Prostate gland (tissue), 2 donors: ENCODE measurements around the gene UBD. TPM values are rescaled to one million over a fixed set of nuclear protein-coding genes. Genes with fewer than 3 reads are reported as not detected.

Experiments
- DNase-seq: peaks from one replicate; pipeline ENCODE4 v3.0.0-alpha.2; 2019; ENCODE audit warnings: low spot score
- H3K27ac ChIP-seq, 2 donors: fragments of 200-600 bp; sonication (generic); 2 replicates each; pipeline ENCODE4 v1.5.1; 2017 to 2019
- H3K27me3 ChIP-seq: fragments of 200-600 bp; sonication (generic); replicated peaks from 2 replicates; pipeline ENCODE4 v1.5.1; 2019; ENCODE audit not compliant: insufficient read depth
- H3K36me3 ChIP-seq, 2 donors: fragments of 200-600 bp; sonication (generic); 1 replicate in 1 of 2; 2 replicates in 1 of 2; pipeline versions ENCODE4 v1.5.1 to v1.8.1; 2017 to 2019
- H3K4me1 ChIP-seq: fragments of 200-600 bp; sonication (generic); replicated peaks from 2 replicates; pipeline ENCODE4 v1.5.1; 2019
- H3K4me3 ChIP-seq, 2 donors: fragments of 200-600 bp; sonication (generic); 2 replicates each; pipeline ENCODE4 v1.5.1; 2017 to 2019
- H3K9me3 ChIP-seq: fragments of 200-600 bp; sonication (generic); 2 replicates; pipeline ENCODE4 v1.5.1; 2017
- POLR2A ChIP-seq: fragments of 450-650 bp; IDR thresholded peaks from one replicate; pipeline ENCODE4 v1.6.1; 2016; ENCODE audit warnings: antibody characterized with exemption, mild to moderate bottlenecking
- POLR2AphosphoS5 ChIP-seq: sonication (generic); formaldehyde crosslinking; IDR thresholded peaks from one replicate; pipeline ENCODE4 v1.6.1; 2017; ENCODE audit warnings: antibody characterized with exemption
- WGBS: methylation state at CpG from one replicate; pipeline ENCODE4 v1.1.5; 2018; 5-methylcytosine and 5-hydroxymethylcytosine counted together
- intact Hi-C: fragments of 100-400 bp; cut with DNase I; formaldehyde crosslinking; loops from one replicate; pipeline ENCODE4 v1.14.2; 2022
- total RNA-seq, 2 donors: library from RNA; depleted of rRNA; stranded (reverse); fragments of >200 nt; gene quantifications; one replicate each; pipeline ENCODE4 v1.1.0, GENCODE V29; 2016
- TF ChIP-seq, protein P1 (sequence below), 4 experiments: fragments of 200-600 bp in 2 of 4; fragments of 450-650 bp in 2 of 4; sonication (generic) in 2 of 4; IDR thresholded peaks; 1 replicate in 3 of 4; 2 replicates in 1 of 4; pipeline ENCODE4 v1.5.1; 2016 to 2019; ENCODE audit warnings: antibody characterized with exemption in 4 of 4, mild to moderate bottlenecking in 2 of 4, moderate library complexity in 2 of 4

The UBD gene
- total RNA-seq, 2 donors from 2014 or later, result 2.0 to 11.3 TPM

DNA sequence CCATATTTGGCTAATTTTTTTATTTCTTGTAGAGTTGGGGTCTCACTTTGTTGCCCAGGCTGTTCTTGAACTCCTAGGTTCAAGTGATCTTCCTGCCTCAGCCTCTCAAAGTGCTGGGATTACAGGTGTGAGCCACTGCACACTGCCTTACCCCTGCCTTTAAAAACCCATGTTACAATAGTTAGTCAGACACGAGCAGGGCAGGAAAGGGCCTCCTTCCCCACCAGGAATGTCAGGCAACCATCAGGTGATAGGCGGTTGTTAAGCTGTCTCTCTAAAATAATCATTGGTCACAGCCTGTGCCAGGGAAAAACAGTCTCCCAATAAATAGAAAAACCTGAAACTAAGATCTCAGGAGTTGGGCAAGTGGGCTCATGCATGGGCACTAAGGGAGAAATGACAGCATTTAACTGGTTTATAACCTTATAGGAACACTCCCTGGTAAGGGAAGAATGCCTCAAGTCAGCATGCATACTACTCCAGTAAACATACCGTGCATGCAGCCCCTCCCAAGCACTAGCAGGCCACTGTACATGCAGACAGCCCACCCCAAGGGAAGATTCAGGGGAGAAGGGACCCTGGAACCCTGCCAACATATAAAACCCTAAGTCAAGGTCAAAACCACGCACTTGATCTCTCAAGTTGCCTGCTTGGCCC is 33.8 kb upstream of the UBD start:
- Histone ChIP-seq H3K4me1 (no peaks in the 10 kb centered on the region), H3K36me3 (no peaks in the 10 kb centered on the region), H3K27me3 (no peaks in the 10 kb centered on the region), H3K9me3 (no peaks in the 10 kb centered on the region), H3K4me3 (no peak overlapping the region), H3K27ac (no peak overlapping the region)
- no peak for DNase-seq
- WGBS, result 4% methylated on average over 4 of the region's 4 CpGs
- intact Hi-C loops, result no loop called here
- TF ChIP-seq POLR2AphosphoS5 (no peak), POLR2A (no peak)
- TF ChIP-seq, protein P1, sequence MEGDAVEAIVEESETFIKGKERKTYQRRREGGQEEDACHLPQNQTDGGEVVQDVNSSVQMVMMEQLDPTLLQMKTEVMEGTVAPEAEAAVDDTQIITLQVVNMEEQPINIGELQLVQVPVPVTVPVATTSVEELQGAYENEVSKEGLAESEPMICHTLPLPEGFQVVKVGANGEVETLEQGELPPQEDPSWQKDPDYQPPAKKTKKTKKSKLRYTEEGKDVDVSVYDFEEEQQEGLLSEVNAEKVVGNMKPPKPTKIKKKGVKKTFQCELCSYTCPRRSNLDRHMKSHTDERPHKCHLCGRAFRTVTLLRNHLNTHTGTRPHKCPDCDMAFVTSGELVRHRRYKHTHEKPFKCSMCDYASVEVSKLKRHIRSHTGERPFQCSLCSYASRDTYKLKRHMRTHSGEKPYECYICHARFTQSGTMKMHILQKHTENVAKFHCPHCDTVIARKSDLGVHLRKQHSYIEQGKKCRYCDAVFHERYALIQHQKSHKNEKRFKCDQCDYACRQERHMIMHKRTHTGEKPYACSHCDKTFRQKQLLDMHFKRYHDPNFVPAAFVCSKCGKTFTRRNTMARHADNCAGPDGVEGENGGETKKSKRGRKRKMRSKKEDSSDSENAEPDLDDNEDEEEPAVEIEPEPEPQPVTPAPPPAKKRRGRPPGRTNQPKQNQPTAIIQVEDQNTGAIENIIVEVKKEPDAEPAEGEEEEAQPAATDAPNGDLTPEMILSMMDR (IDR thresholded peaks at IDR 0.05), result no peak

DNA sequence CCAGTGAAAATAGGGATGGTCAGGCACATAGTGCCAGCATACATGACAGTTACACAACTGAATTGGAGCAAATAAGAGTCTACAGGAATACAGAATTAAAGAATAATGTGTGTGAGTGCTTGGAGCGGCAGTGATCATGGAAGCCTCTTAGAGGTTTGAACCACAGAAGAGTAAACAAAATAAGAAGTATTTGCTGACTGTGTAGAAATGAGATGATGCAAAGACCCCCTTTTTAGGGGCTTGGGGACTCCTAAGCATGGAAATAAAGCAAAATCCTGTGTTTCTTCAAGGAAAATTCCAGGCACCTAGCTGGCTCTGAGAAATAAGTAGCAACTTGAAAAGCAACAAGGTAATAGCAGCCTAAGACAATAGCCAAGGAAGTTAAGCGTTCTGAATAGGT is 32.1 kb upstream of the UBD start:
- DNase-seq, result no peak
- no peak for TF ChIP-seq POLR2AphosphoS5
- TF ChIP-seq, protein P1 (IDR thresholded peaks at IDR 0.05), result no peak
- no peak for TF ChIP-seq POLR2A
- no peaks in the 10 kb centered on the region for H3K9me3 ChIP-seq
- no peak overlapping the region for H3K4me3 ChIP-seq
- WGBS, result 87% methylated on average over 2 of the region's 2 CpGs
- no peak overlapping the region for H3K27ac ChIP-seq
- H3K36me3 ChIP-seq, result no peaks in the 10 kb centered on the region
- H3K27me3 ChIP-seq, result no peaks in the 10 kb centered on the region
- intact Hi-C loops, result no loop called here
- no peaks in the 10 kb centered on the region for H3K4me1 ChIP-seq

DNA sequence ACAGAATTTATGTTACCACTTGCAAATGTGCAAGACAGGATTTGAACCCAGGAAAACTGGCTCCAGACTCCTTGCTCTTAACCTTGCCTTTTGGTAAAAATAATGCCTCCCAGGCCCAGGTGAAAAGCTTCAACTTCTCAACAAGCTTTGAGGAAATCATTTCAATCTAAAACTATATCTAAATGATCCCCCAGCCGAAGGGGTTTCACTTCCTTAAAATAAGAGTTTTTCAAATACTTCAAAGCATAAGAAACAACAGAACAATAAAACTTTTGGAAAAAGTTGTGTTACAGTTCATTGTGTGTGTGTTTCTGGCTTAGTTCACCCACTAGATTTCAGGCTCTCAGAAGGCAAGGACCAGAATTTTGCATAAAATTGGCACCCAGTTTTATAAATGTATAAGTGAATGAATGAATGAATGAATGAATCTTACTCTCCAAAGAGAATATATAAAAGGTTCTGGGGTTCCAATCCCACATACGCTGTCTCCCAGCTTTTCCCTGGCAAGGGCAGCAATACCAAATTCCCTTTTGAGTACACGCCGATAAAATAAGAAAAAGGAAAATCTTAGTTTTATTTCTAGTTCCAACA is 30.8 kb upstream of the UBD start:
- no peak overlapping the region for H3K4me3 ChIP-seq
- no peaks in the 10 kb centered on the region for H3K9me3 ChIP-seq
- no peaks in the 10 kb centered on the region for H3K36me3 ChIP-seq
- intact Hi-C loops, result no loop called here
- H3K27ac ChIP-seq, result no peak overlapping the region
- no peaks in the 10 kb centered on the region for H3K27me3 ChIP-seq
- no peak for DNase-seq
- no peak for TF ChIP-seq POLR2AphosphoS5
- TF ChIP-seq, protein P1 (IDR thresholded peaks at IDR 0.05), result no peak
- TF ChIP-seq POLR2A, result no peak
- 91% methylated on average over 4 of the region's 4 CpGs for WGBS
- no peaks in the 10 kb centered on the region for H3K4me1 ChIP-seq

DNA sequence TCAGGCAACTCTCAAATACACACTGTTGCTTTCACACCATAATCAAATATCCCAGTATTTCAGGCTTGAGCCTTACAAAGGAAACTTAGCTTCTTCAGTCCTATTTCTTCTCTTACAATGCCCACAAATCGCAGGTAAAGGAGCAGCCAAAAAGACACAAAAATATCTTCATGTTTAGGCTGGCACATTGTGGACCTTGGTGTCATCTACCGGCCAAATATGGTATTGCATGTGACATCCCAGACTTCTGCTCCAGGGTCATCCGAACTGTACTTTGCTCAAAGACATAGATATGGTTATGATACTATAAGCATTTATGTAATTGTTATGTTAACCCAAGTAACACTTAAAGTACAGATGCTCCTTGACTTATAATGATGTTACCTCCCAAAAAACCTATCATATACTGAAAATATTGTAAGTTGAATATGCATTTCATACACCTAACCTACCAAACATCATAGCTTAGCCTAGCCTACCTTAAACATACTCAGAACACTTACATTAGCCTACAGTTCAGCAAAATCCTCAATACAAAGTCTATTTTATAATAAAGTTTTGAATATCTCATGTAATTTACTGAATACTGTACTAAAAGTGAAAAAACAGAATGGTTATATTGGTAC is 30.0 kb upstream of the UBD start:
- DNase-seq, result peak; percentile 40

More for the DNA sequence above, 30.0 kb upstream of the UBD start:
- H3K4me3 ChIP-seq, result no peak overlapping the region
- H3K9me3 ChIP-seq, result no peaks in the 10 kb centered on the region
- H3K36me3 ChIP-seq, result no peaks in the 10 kb centered on the region
- no peaks in the 10 kb centered on the region for H3K4me1 ChIP-seq
- 4% methylated on average over 3 of the region's 3 CpGs for WGBS
- H3K27me3 ChIP-seq, result no peaks in the 10 kb centered on the region
- intact Hi-C loops, result loop anchor here (10.0 kb wide), 1 partner anchor 905 kb away; no protein-coding TSS in a partner anchor
- H3K27ac ChIP-seq, result no peak overlapping the region
- TF ChIP-seq POLR2AphosphoS5, result no peak
- TF ChIP-seq, protein P1 (IDR thresholded peaks at IDR 0.05), result peak; percentile 83 to 96 (median 90)
